MM.1S (cell line): ENCODE results near the gene PRR23E.

ENCODE experiments used
- DNase-seq: peaks from one replicate; pipeline ENCODE4 v3.0.0-alpha.2; 2015
- H2AFZ ChIP-seq: fragments of 300-600 bp; sonication (generic); 2 replicates; pipeline ENCODE4 v1.6.0; 2016; ENCODE audit warnings: antibody characterized with exemption, low read length
- H3F3A ChIP-seq: fragments of 300-600 bp; sonication (generic); 2 replicates; pipeline ENCODE4 v1.6.1; 2016; ENCODE audit warnings: mild to moderate bottlenecking, antibody characterized with exemption, low read length, moderate library complexity, mixed read lengths; ENCODE audit not compliant: insufficient read depth
- H3K27ac ChIP-seq: fragments of 300-600 bp; sonication (generic); 2 replicates; pipeline ENCODE4 v1.5.1; 2016; ENCODE audit warnings: mild to moderate bottlenecking, low read length
- H3K27me3 ChIP-seq: fragments of 300-600 bp; sonication (generic); replicated peaks from 2 replicates; pipeline ENCODE4 v1.6.0; 2016; ENCODE audit warnings: low read length; ENCODE audit not compliant: insufficient read depth
- H3K36me3 ChIP-seq: fragments of 300-600 bp; sonication (generic); replicated peaks from 2 replicates; pipeline ENCODE4 v1.6.1; 2016; ENCODE audit warnings: mild to moderate bottlenecking, low read length, mixed read lengths; ENCODE audit not compliant: insufficient read depth
- H3K4me1 ChIP-seq: fragments of 300-600 bp; sonication (generic); 2 replicates; pipeline ENCODE4 v1.6.1; 2016; ENCODE audit warnings: low read length, mixed read lengths
- H3K4me2 ChIP-seq: fragments of 300-600 bp; sonication (generic); 2 replicates; pipeline ENCODE4 v1.6.0; 2016; ENCODE audit warnings: low read depth, low read length
- H3K4me3 ChIP-seq: fragments of 300-600 bp; sonication (generic); 2 replicates; pipeline ENCODE4 v1.5.1; 2016; ENCODE audit warnings: low read length, mixed read lengths
- H3K79me2 ChIP-seq: fragments of 300-600 bp; sonication (generic); 2 replicates; pipeline ENCODE4 v1.6.1; 2016; ENCODE audit warnings: mixed run types, low read length, mixed read lengths
- H3K9ac ChIP-seq: fragments of 300-600 bp; sonication (generic); 2 replicates; pipeline ENCODE4 v1.6.1; 2016; ENCODE audit warnings: low read length, mixed read lengths
- H3K9me2 ChIP-seq: fragments of 300-600 bp; sonication (generic); replicated peaks from 2 replicates; pipeline ENCODE4 v1.6.1; 2016; ENCODE audit warnings: mild to moderate bottlenecking, low read length, mixed read lengths; ENCODE audit not compliant: insufficient read depth
- H3K9me3 ChIP-seq: fragments of 300-600 bp; sonication (generic); replicated peaks from 2 replicates; pipeline ENCODE4 v1.6.1; 2016; ENCODE audit warnings: mild to moderate bottlenecking, low read length, mixed read lengths; ENCODE audit not compliant: insufficient read depth
- H4K20me1 ChIP-seq: fragments of 300-600 bp; sonication (generic); 2 replicates; pipeline ENCODE4 v1.6.1; 2016; ENCODE audit warnings: mild to moderate bottlenecking, low read length, moderate library complexity, mixed read lengths; ENCODE audit not compliant: insufficient read depth
- EZH2 ChIP-seq: fragments of 300-600 bp; sonication (generic); optimal IDR thresholded peaks from 2 replicates; pipeline ENCODE3; 2017; ENCODE audit warnings: low read depth, mild to moderate bottlenecking, antibody characterized with exemption, low read length, mixed read lengths
- EZH2phosphoT487 ChIP-seq: fragments of 300-600 bp; sonication (generic); IDR thresholded peaks from 2 replicates; pipeline ENCODE4 v1.6.1; 2018; ENCODE audit warnings: antibody characterized with exemption, low read length
- TF ChIP-seq, protein P1 (sequence below): fragments of 300-600 bp; sonication (generic); IDR thresholded peaks from 2 replicates; pipeline ENCODE4 v1.5.1; 2016; ENCODE audit warnings: antibody characterized with exemption, low read length, mixed read lengths

The PRR23E gene

DNA sequence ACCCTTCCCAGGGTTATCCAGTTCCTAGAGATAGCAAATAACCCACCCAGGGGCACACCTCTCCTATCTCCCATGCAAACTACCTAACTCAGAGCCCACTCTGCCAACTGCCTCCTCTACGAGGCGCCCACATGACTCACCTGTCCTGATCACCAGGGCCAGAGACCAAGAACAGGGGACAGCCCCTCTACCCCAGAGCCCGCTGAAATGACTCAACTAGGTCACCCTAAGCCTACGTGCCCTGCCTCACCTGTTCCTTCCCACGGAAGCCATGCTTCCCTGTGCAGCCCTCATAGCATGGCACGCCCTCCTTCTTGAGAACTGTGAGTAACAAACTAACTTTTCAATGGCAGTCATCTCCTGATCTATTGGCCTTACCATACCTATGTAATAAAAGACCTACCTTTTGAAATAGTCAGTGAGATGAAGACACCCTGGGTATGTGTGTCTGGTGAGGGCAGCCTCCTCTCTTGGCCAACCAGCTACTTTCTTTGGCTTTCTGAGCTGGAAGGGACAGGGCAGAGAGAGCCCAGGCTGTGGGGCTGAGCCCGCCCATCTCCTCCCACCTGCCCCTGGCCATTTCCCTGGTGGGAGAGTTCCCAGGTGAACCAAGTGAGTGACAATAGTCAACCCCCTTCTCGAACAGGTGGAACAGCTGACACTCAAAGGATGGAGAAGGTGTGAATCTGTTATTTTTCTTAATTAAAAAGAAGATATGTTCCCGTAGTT, 25.5 kb upstream of the PRR23E start:
- no peak overlapping the region for H2AFZ ChIP-seq
- no peaks in the 10 kb centered on the region for H3K9me2 ChIP-seq
- no peaks in the 10 kb centered on the region for H3K9me3 ChIP-seq
- no peak overlapping the region for H3K4me3 ChIP-seq
- no peaks in the 10 kb centered on the region for H3K36me3 ChIP-seq
- no peak for DNase-seq
- peaks cover 8% of the 10 kb centered on the region for H3K27me3 ChIP-seq
- no peaks in the 10 kb centered on the region for H3K4me1 ChIP-seq
- H3K9ac ChIP-seq = no peak overlapping the region
- no peak overlapping the region for H3K27ac ChIP-seq
- no peaks in the 10 kb centered on the region for H3F3A ChIP-seq
- H3K4me2 ChIP-seq = no peak overlapping the region
- no peaks in the 10 kb centered on the region for H3K79me2 ChIP-seq
- no peaks in the 10 kb centered on the region for H4K20me1 ChIP-seq
- TF ChIP-seq EZH2phosphoT487 (no peak), EZH2 (no peak)
- TF ChIP-seq, protein P1, sequence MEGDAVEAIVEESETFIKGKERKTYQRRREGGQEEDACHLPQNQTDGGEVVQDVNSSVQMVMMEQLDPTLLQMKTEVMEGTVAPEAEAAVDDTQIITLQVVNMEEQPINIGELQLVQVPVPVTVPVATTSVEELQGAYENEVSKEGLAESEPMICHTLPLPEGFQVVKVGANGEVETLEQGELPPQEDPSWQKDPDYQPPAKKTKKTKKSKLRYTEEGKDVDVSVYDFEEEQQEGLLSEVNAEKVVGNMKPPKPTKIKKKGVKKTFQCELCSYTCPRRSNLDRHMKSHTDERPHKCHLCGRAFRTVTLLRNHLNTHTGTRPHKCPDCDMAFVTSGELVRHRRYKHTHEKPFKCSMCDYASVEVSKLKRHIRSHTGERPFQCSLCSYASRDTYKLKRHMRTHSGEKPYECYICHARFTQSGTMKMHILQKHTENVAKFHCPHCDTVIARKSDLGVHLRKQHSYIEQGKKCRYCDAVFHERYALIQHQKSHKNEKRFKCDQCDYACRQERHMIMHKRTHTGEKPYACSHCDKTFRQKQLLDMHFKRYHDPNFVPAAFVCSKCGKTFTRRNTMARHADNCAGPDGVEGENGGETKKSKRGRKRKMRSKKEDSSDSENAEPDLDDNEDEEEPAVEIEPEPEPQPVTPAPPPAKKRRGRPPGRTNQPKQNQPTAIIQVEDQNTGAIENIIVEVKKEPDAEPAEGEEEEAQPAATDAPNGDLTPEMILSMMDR = no peak

DNA sequence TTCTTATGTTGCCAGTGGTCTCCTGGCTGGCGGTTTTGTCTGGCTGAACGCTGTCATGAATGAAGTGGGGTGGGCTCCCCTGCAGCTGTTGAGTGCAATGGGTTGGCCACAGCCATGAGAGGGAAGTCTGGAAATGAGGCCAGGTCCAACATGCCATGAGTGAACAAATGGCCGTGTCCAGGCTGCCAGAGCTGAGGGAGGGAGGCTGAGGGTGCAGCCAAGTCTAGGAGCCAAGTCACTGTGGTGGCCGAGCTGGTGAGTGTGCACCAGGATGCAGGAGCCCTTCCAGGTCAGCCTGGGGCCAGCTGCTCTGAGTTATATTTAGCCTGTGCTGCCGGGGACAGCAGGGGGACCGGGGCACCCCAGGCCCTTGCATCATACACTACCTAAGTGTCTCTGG, 24.7 kb upstream of the PRR23E start:
- Histone ChIP-seq H3K4me1 (no peaks in the 10 kb centered on the region), H3K4me3 (no peak overlapping the region), H3K27ac (no peak overlapping the region), H2AFZ (no peak overlapping the region), H3K9me3 (no peaks in the 10 kb centered on the region), H3F3A (no peaks in the 10 kb centered on the region), H3K36me3 (no peaks in the 10 kb centered on the region), H3K27me3 (peaks cover 8% of the 10 kb centered on the region), H3K4me2 (no peak overlapping the region), H4K20me1 (no peaks in the 10 kb centered on the region), H3K79me2 (no peaks in the 10 kb centered on the region), H3K9me2 (no peaks in the 10 kb centered on the region), H3K9ac (no peak overlapping the region)
- TF ChIP-seq EZH2 (no peak), EZH2phosphoT487 (no peak)
- TF ChIP-seq, protein P1 = no peak
- DNase-seq = no peak

DNA sequence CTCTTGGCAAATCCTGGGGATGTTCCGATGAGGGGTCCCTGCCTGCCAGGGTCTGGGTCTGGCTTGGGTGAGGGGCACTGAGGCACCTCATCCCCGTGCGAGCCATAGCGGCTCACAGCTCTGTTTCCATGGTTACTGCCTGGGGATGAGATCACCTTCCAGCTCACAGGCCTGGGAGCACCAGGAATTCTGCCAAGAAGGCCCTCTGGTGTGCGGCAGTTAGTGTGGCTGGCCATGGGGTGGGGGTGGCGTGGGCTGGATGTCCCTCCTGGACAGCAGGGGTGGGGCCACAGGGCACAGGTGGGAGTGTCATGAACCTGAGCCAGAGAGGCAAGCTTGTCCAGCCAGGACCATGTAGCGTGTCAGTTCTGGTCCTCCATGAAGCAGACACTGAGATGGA, 22.1 kb upstream of the PRR23E start:
- peaks cover 8% of the 10 kb centered on the region for H3K27me3 ChIP-seq
- no peak overlapping the region for H2AFZ ChIP-seq
- H3K36me3 ChIP-seq = no peaks in the 10 kb centered on the region
- no peaks in the 10 kb centered on the region for H3K9me2 ChIP-seq
- no peaks in the 10 kb centered on the region for H4K20me1 ChIP-seq
- H3K4me2 ChIP-seq = no peak overlapping the region
- no peak overlapping the region for H3K27ac ChIP-seq
- no peaks in the 10 kb centered on the region for H3K9me3 ChIP-seq
- H3K4me3 ChIP-seq = no peak overlapping the region
- TF ChIP-seq EZH2 = no peak
- TF ChIP-seq, protein P1 = no peak
- no peak for TF ChIP-seq EZH2phosphoT487
- H3F3A ChIP-seq = no peaks in the 10 kb centered on the region
- no peaks in the 10 kb centered on the region for H3K79me2 ChIP-seq
- H3K4me1 ChIP-seq = no peaks in the 10 kb centered on the region
- H3K9ac ChIP-seq = no peak overlapping the region
- DNase-seq = no peak
